ENCODE measurements around the gene ANK3. TPM values are rescaled to one million over a fixed set of nuclear protein-coding genes. Genes with fewer than 3 reads are reported as not detected.

Gene ANK3
- total RNA-seq, 1 experiment from 2014 or later, result 15.3 TPM

DNA sequence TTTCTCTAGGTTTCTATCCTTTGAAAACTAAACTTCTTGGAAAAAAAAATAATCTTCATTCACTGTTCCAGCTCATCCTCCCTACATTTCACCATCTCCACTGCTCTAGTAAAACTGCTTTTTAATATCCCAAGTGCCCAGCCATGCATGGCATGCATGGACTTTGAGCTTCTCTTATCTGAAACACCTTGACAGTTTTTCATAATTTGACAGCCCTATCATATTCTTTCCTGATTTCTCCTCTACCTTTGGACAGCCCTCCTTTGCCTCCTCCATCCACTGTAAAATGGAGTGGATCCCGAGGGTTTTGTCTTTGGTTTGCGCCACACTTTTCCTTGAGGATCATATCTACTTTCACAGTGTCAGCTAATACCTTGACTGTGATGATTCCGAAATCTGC lies 212.8 kb downstream of the ANK3 start:
- H3K27ac ChIP-seq (ENCODE audit: low read depth, low read length), result no peak overlapping the region
- peaks cover 3 to 10% of the 10 kb centered on the region in 2 experiments; a peak in 2 of 4 replicates for H3K4me1 ChIP-seq (ENCODE audit: control insufficient read depth in 1 of 2, insufficient read depth in 2 of 2, low read length in 2 of 2)
- no peaks in the 10 kb centered on the region for H3K27me3 ChIP-seq (ENCODE audit: insufficient read depth, low read length)
- TF ChIP-seq RAD21 (IDR thresholded peaks at IDR 0.05; ENCODE audit: low read depth) (no peak), YY1 (IDR thresholded peaks at IDR 0.05; ENCODE audit: extremely low read depth, insufficient replicate concordance, low read depth, low read length) (no peak), FOSL1 (IDR thresholded peaks at IDR 0.05; ENCODE audit: low read depth) (no peak), TCF7L2 (IDR thresholded peaks at IDR 0.05; ENCODE audit: borderline replicate concordance, extremely low read depth, insufficient read depth, insufficient read length) (no peak), CBX3 (IDR thresholded peaks at IDR 0.05; ENCODE audit: low read depth) (no peak), SRF (IDR thresholded peaks at IDR 0.05; ENCODE audit: low read depth) (no peak), POLR2AphosphoS5 (IDR thresholded peaks at IDR 0.05; ENCODE audit: low read depth, low read length) (no peak), EZH2 (IDR thresholded peaks at IDR 0.05) (no peak), EZH2phosphoT487 (IDR thresholded peaks at IDR 0.05; ENCODE audit: borderline replicate concordance) (no peak), ELF1 (IDR thresholded peaks at IDR 0.05; ENCODE audit: borderline replicate concordance, low read depth) (no peak), POLR2A (IDR thresholded peaks at IDR 0.05; ENCODE audit: borderline replicate concordance, extremely low read depth, insufficient read depth, insufficient read length) (no peak), ZNF274 (IDR thresholded peaks at IDR 0.05; ENCODE audit: low read depth, low read length) (no peak), EGR1 (IDR thresholded peaks at IDR 0.05; ENCODE audit: low read depth) (no peak)
- TF ChIP-seq, protein P1, sequence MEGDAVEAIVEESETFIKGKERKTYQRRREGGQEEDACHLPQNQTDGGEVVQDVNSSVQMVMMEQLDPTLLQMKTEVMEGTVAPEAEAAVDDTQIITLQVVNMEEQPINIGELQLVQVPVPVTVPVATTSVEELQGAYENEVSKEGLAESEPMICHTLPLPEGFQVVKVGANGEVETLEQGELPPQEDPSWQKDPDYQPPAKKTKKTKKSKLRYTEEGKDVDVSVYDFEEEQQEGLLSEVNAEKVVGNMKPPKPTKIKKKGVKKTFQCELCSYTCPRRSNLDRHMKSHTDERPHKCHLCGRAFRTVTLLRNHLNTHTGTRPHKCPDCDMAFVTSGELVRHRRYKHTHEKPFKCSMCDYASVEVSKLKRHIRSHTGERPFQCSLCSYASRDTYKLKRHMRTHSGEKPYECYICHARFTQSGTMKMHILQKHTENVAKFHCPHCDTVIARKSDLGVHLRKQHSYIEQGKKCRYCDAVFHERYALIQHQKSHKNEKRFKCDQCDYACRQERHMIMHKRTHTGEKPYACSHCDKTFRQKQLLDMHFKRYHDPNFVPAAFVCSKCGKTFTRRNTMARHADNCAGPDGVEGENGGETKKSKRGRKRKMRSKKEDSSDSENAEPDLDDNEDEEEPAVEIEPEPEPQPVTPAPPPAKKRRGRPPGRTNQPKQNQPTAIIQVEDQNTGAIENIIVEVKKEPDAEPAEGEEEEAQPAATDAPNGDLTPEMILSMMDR (IDR thresholded peaks at IDR 0.05 in 2 of 3, conservative IDR thresholded peaks at IDR 0.05 in 1 of 3; ENCODE audit: borderline replicate concordance in 1 of 3, insufficient read depth in 1 of 3, low read depth in 2 of 3, low read length in 2 of 3), result no peak
- TF ChIP-seq, protein P2, sequence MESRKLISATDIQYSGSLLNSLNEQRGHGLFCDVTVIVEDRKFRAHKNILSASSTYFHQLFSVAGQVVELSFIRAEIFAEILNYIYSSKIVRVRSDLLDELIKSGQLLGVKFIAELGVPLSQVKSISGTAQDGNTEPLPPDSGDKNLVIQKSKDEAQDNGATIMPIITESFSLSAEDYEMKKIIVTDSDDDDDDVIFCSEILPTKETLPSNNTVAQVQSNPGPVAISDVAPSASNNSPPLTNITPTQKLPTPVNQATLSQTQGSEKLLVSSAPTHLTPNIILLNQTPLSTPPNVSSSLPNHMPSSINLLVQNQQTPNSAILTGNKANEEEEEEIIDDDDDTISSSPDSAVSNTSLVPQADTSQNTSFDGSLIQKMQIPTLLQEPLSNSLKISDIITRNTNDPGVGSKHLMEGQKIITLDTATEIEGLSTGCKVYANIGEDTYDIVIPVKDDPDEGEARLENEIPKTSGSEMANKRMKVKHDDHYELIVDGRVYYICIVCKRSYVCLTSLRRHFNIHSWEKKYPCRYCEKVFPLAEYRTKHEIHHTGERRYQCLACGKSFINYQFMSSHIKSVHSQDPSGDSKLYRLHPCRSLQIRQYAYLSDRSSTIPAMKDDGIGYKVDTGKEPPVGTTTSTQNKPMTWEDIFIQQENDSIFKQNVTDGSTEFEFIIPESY (IDR thresholded peaks at IDR 0.05; ENCODE audit: extremely low read depth, insufficient replicate concordance, low read length), result no peak
- TF ChIP-seq, protein P3, sequence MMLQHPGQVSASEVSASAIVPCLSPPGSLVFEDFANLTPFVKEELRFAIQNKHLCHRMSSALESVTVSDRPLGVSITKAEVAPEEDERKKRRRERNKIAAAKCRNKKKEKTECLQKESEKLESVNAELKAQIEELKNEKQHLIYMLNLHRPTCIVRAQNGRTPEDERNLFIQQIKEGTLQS (IDR thresholded peaks at IDR 0.05), result no peak
- TF ChIP-seq, protein P4, sequence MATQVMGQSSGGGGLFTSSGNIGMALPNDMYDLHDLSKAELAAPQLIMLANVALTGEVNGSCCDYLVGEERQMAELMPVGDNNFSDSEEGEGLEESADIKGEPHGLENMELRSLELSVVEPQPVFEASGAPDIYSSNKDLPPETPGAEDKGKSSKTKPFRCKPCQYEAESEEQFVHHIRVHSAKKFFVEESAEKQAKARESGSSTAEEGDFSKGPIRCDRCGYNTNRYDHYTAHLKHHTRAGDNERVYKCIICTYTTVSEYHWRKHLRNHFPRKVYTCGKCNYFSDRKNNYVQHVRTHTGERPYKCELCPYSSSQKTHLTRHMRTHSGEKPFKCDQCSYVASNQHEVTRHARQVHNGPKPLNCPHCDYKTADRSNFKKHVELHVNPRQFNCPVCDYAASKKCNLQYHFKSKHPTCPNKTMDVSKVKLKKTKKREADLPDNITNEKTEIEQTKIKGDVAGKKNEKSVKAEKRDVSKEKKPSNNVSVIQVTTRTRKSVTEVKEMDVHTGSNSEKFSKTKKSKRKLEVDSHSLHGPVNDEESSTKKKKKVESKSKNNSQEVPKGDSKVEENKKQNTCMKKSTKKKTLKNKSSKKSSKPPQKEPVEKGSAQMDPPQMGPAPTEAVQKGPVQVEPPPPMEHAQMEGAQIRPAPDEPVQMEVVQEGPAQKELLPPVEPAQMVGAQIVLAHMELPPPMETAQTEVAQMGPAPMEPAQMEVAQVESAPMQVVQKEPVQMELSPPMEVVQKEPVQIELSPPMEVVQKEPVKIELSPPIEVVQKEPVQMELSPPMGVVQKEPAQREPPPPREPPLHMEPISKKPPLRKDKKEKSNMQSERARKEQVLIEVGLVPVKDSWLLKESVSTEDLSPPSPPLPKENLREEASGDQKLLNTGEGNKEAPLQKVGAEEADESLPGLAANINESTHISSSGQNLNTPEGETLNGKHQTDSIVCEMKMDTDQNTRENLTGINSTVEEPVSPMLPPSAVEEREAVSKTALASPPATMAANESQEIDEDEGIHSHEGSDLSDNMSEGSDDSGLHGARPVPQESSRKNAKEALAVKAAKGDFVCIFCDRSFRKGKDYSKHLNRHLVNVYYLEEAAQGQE (IDR thresholded peaks at IDR 0.05; ENCODE audit: low read depth), result no peak
- no peaks in the 10 kb centered on the region for H3K9me2 ChIP-seq (ENCODE audit: insufficient read depth)
- H3K79me2 ChIP-seq (ENCODE audit: insufficient read depth, low read length), result no peaks in the 10 kb centered on the region
- intact Hi-C loops (cut with micrococcal nuclease), result no loop called here
- POLR2A ChIA-PET, result no interaction called here
- H3K36me3 ChIP-seq (ENCODE audit: control insufficient read depth in 1 of 2, insufficient read depth in 2 of 2, low read length in 2 of 2), result no peaks in the 10 kb centered on the region
- DNase-seq (ENCODE audit: low read depth, low spot score) (no peak), ATAC-seq (no peak)
- BruUV-seq (replicated peaks), result no TSS peak
- H2AFZ ChIP-seq (ENCODE audit: low read depth, low read length, poor library complexity, severe bottlenecking), result no peak overlapping the region
- H3K9me3 ChIP-seq (ENCODE audit: control insufficient read depth in 1 of 2, insufficient read depth in 1 of 2, low read depth in 1 of 2, low read length in 2 of 2), result no peaks in the 10 kb centered on the region
- RAD21 ChIA-PET (ENCODE audit: low non-redundant PET in 1 of 2, low total read pairs in 2 of 2, uncharacterized antibody in 2 of 2, unreplicated experiment in 2 of 2), result no interaction called here
- CTCF ChIA-PET, result no interaction called here
- H3K4me3 ChIP-seq (replicated peaks in 1 of 2; ENCODE audit: low read depth in 1 of 2, low read length in 2 of 2), result no peak overlapping the region
- no peak overlapping the region for H3K4me2 ChIP-seq (ENCODE audit: low read length)
- no peak overlapping the region for H3K9ac ChIP-seq (ENCODE audit: low read length)
- H4K20me1 ChIP-seq (ENCODE audit: insufficient read depth), result no peaks in the 10 kb centered on the region
